Measurements from ENCODE around the gene NEK10. TPM values are rescaled to one million over a fixed set of nuclear protein-coding genes. Genes with fewer than 3 reads are reported as not detected.

NEK10 gene
- total RNA-seq, 2 donors from 2014 or later, result 0.73 to 0.98 TPM

Other genes with a start within 250 kb of the NEK10 start
- gene SLC4A7, start 115.0 kb upstream of the NEK10 start, total RNA-seq, result 10 to 100 TPM; 24.7 to 28.0 TPM